WTC11 (cell line): Measurements from ENCODE around the gene ZRANB2. TPM values are rescaled to one million over a fixed set of nuclear protein-coding genes. Genes with fewer than 3 reads are reported as not detected.

ENCODE experiments used
- ATAC-seq: fragments of 200-7000 bp; cut with Tn5 transposase; 2 replicates; pipeline ENCODE4 v1.10.0; 2021; ENCODE audit warnings: mild to moderate bottlenecking, moderate library complexity
- CTCF ChIA-PET: fragments of 300-600 bp; sonication (Branson Sonifier 250); formaldehyde crosslinking; loops from one replicate; lab custom pipeline; 2021; ENCODE audit warnings: antibody characterized with exemption; lab: Charles Lee
- POLR2A ChIA-PET: fragments of 350-600 bp; sonication (Branson Sonifier 250); formaldehyde crosslinking; loops from one replicate; lab custom pipeline; 2021; ENCODE audit warnings: antibody characterized with exemption; lab: Charles Lee
- DNase-seq: peaks from one replicate; pipeline ENCODE4 v3.0.0; 2021; ENCODE audit warnings: low spot score
- H3K27ac Mint-ChIP-seq: 2 replicates; pipeline ENCODE4 v1.8.0; 2021; ENCODE audit warnings: mixed read lengths
- H3K27me3 Mint-ChIP-seq: 2 replicates; pipeline ENCODE4 v1.8.0; 2021; ENCODE audit warnings: low read depth, mild to moderate bottlenecking, moderate library complexity, mixed read lengths
- H3K36me3 Mint-ChIP-seq: 2 replicates; pipeline ENCODE4 v1.8.0; 2021; ENCODE audit warnings: mixed read lengths
- H3K4me1 Mint-ChIP-seq: 2 replicates; pipeline ENCODE4 v1.8.0; 2022; ENCODE audit warnings: mixed read lengths
- H3K4me3 Mint-ChIP-seq: 2 replicates; pipeline ENCODE4 v1.8.0; 2021; ENCODE audit warnings: mild to moderate bottlenecking, moderate library complexity, mixed read lengths
- H3K9me3 Mint-ChIP-seq: 2 replicates; pipeline ENCODE4 v1.8.0; 2021; ENCODE audit warnings: mixed read lengths
- ARID4B ChIP-seq: sonication (generic); formaldehyde crosslinking; IDR thresholded peaks from 2 replicates; pipeline ENCODE4 v1.8.0; 2023; ENCODE audit warnings: missing genetic modification reagents, mild to moderate bottlenecking, borderline replicate concordance
- CBFB ChIP-seq: sonication (generic); formaldehyde crosslinking; IDR thresholded peaks from 2 replicates; pipeline ENCODE4 v1.8.1; 2022; ENCODE audit warnings: mild to moderate bottlenecking, low read depth, missing genetic modification reagents
- FOXP4 ChIP-seq: sonication (generic); formaldehyde crosslinking; IDR thresholded peaks from 2 replicates; pipeline ENCODE4 v1.8.0; 2022; ENCODE audit warnings: mild to moderate bottlenecking, missing genetic modification reagents
- GRHL2 ChIP-seq: fragments of 250-450 bp; sonication (Bioruptor Pico); IDR thresholded peaks from 2 replicates; pipeline ENCODE4 v1.8.0; 2022; ENCODE audit warnings: mild to moderate bottlenecking, moderate library complexity; ENCODE audit not compliant: insufficient replicate concordance, severe bottlenecking
- JAZF1 ChIP-seq: fragments of 250-450 bp; sonication (Bioruptor Pico); IDR thresholded peaks from 2 replicates; pipeline ENCODE4 v1.9.0; 2021; ENCODE audit warnings: moderate library complexity, mild to moderate bottlenecking, inconsistent platforms
- KAT7 ChIP-seq: sonication (generic); formaldehyde crosslinking; IDR thresholded peaks from 2 replicates; pipeline ENCODE4 v1.8.1; 2023; ENCODE audit warnings: missing genetic modification reagents, mild to moderate bottlenecking, borderline replicate concordance
- MLX ChIP-seq: sonication (generic); formaldehyde crosslinking; IDR thresholded peaks from 2 replicates; pipeline ENCODE4 v1.8.1; 2023; ENCODE audit warnings: mild to moderate bottlenecking, missing genetic modification reagents, moderate library complexity
- NFE2L1 ChIP-seq: sonication (generic); formaldehyde crosslinking; IDR thresholded peaks from 2 replicates; pipeline ENCODE4 v1.8.1; 2023; ENCODE audit warnings: missing genetic modification reagents
- NFYB ChIP-seq: sonication (generic); formaldehyde crosslinking; conservative IDR thresholded peaks from 2 replicates; pipeline ENCODE4 v1.8.0; 2022; ENCODE audit warnings: low read depth, missing genetic modification reagents
- NR1H2 ChIP-seq: sonication (generic); formaldehyde crosslinking; IDR thresholded peaks from 2 replicates; pipeline ENCODE4 v1.9.0; 2021; ENCODE audit warnings: mild to moderate bottlenecking, moderate library complexity, missing genetic modification reagents
- TEAD1 ChIP-seq: sonication (generic); formaldehyde crosslinking; IDR thresholded peaks from 2 replicates; pipeline ENCODE4 v1.8.0; 2022; ENCODE audit warnings: mild to moderate bottlenecking, missing genetic modification reagents
- ZNF121 ChIP-seq: sonication (generic); formaldehyde crosslinking; IDR thresholded peaks from 2 replicates; pipeline ENCODE4 v1.8.0; 2023; ENCODE audit warnings: missing genetic modification reagents
- ZNF263 ChIP-seq: sonication (generic); formaldehyde crosslinking; IDR thresholded peaks from 2 replicates; pipeline ENCODE4 v1.8.1; 2022; ENCODE audit warnings: low read depth, mild to moderate bottlenecking, moderate library complexity, missing genetic modification reagents
- ZNF317 ChIP-seq: sonication (generic); formaldehyde crosslinking; IDR thresholded peaks from 2 replicates; pipeline ENCODE4 v1.8.1; 2023; ENCODE audit warnings: low read depth, mild to moderate bottlenecking, moderate library complexity, missing genetic modification reagents, borderline replicate concordance
- ZNF396 ChIP-seq: fragments of 250-450 bp; sonication (Bioruptor Pico); IDR thresholded peaks from 2 replicates; pipeline ENCODE4 v1.8.0; 2021; ENCODE audit warnings: mild to moderate bottlenecking, moderate library complexity, borderline replicate concordance
- ZNF416 ChIP-seq: fragments of 250-450 bp; sonication (Bioruptor Pico); IDR thresholded peaks from 2 replicates; pipeline ENCODE4 v1.9.0; 2021; ENCODE audit warnings: mild to moderate bottlenecking, inconsistent platforms
- ZSCAN18 ChIP-seq: fragments of 250-450 bp; sonication (Bioruptor Pico); IDR thresholded peaks from 2 replicates; pipeline ENCODE4 v2.1.2; 2022; ENCODE audit warnings: mild to moderate bottlenecking, moderate library complexity
- total RNA-seq: library from RNA; stranded (reverse); gene quantifications from 3 replicates; pipeline ENCODE4 v1.2.3, GENCODE V29; 2021
- TF ChIP-seq, protein P1 (sequence below): sonication (generic); formaldehyde crosslinking; IDR thresholded peaks from 2 replicates; pipeline ENCODE4 v1.8.1; 2023; ENCODE audit warnings: mild to moderate bottlenecking, missing genetic modification reagents, moderate library complexity

The ZRANB2 gene
- total RNA-seq, 1 experiment from 2014 or later: 85.8 TPM

GRCh38 chr1:71083271-71083670, 2.4 kb upstream of the ZRANB2 start:
- H3K4me3 Mint-ChIP-seq: no peak overlapping the region
- TF ChIP-seq MLX (CRISPR knock-in tag): no peak
- no peak for TF ChIP-seq ZNF121
- TF ChIP-seq NR1H2 (CRISPR knock-in tag): no peak
- no peak for TF ChIP-seq GRHL2 (CRISPR knock-in tag)
- TF ChIP-seq NFYB: no peak
- no peak for TF ChIP-seq ZNF317 (CRISPR knock-in tag)
- H3K9me3 Mint-ChIP-seq: peaks cover 7% of the 10 kb centered on the region
- H3K4me1 Mint-ChIP-seq: peaks cover 8% of the 10 kb centered on the region
- CTCF ChIA-PET: no interaction called here
- DNase-seq (no peak), ATAC-seq (no peak)
- POLR2A ChIA-PET: no interaction called here
- H3K36me3 Mint-ChIP-seq: peaks cover 4% of the 10 kb centered on the region
- no peak overlapping the region for H3K27ac Mint-ChIP-seq
- H3K27me3 Mint-ChIP-seq: peaks cover 46% of the 10 kb centered on the region

DNA sequence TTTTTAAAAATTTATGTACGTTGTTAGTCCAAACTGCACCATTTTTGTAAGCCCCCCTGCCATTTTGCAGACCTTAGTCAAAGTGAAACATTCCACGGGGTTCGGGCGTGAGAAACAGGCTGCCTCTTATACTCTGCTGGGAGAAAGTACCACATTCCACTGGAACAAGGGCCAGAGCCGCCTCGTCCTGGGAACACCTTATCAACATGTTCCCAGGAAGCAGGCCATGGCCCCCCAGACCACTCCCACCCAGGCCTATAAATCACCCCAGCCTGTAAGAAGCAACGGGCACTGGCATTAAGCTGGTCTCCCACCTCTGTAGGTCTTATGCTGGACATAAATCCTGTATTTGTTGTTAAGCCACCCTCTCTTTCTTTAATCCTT, 854 bp upstream of the ZRANB2 start:
- TF ChIP-seq ZNF416: no peak
- no peak for TF ChIP-seq KAT7 (CRISPR knock-in tag)
- no peak for TF ChIP-seq ZSCAN18 (CRISPR knock-in tag)
- TF ChIP-seq TEAD1 (CRISPR knock-in tag): no peak
- no peak for TF ChIP-seq JAZF1
- TF ChIP-seq NR1H2 (CRISPR knock-in tag): no peak
- no peak for TF ChIP-seq ZNF396 (CRISPR knock-in tag)
- no peak for TF ChIP-seq NFE2L1 (CRISPR knock-in tag)
- TF ChIP-seq CBFB (CRISPR knock-in tag): no peak
- no peak for TF ChIP-seq ARID4B (CRISPR knock-in tag)
- no peak for TF ChIP-seq FOXP4 (CRISPR knock-in tag)
- no peak for TF ChIP-seq ZNF263 (CRISPR knock-in tag)
- TF ChIP-seq, protein P1, sequence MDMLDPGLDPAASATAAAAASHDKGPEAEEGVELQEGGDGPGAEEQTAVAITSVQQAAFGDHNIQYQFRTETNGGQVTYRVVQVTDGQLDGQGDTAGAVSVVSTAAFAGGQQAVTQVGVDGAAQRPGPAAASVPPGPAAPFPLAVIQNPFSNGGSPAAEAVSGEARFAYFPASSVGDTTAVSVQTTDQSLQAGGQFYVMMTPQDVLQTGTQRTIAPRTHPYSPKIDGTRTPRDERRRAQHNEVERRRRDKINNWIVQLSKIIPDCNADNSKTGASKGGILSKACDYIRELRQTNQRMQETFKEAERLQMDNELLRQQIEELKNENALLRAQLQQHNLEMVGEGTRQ: no peak
- Mint-ChIP-seq H3K27me3 (peaks cover 46% of the 10 kb centered on the region), H3K9me3 (peaks cover 7% of the 10 kb centered on the region), H3K27ac (no peak overlapping the region; the same call in 1 of the 2 replicates), H3K4me1 (peaks cover 8% of the 10 kb centered on the region), H3K4me3 (peak overlapping the region; percentile 87), H3K36me3 (peaks cover 12% of the 10 kb centered on the region)
- peak; percentile 15 for DNase-seq
- ChIA-PET CTCF (interaction anchor here (0.6 to 1.3 kb wide), 6 partner anchors 10 to 396 kb away, joined by 3 to 5 read pairs (median 3); no protein-coding TSS in a partner anchor), POLR2A (no interaction called here)
- no peak for ATAC-seq
